ENCODE results near the gene L3MBTL4. TPM values are rescaled to one million over a fixed set of nuclear protein-coding genes. Genes with fewer than 3 reads are reported as not detected.

Gene L3MBTL4
- total RNA-seq, 2 experiments from 2014 or later = 0.29 to 0.31 TPM

DNA sequence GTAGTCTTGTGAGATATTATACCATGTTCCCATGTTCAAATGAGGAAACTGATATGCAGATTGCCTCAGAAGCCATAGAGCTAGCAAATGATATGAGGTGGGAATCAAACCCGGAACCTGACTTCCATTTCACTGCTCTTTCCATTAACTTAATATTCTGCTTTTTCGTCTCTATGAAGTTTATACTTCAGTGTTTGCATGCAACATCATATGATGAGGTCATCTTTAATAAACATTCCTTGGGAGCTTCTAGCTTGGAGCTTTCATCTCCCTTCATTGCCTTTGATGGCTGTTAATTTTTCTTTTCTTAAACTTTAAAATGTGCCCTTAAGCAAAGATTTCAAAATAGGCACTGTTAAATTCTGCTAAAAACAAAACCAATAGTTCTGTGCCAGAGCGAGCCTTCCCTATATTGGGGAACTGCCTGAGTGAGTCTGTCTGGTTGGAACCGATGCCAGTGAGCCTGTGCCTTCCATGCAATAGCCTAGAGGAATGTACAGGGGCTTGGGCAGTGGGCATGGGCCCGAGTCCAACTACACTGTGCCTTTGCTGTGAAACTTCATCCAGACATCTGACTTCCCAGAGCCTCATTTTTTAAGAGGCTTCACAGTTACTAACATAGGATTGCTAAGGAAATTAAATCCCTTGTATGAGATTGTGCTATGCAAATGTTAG lies 428.3 kb downstream of the L3MBTL4 start:
- H3K27me3 Mint-ChIP-seq = no peaks in the 10 kb centered on the region
- ChIA-PET POLR2A (no interaction called here), CTCF (no interaction called here)
- no peaks in the 10 kb centered on the region for H3K36me3 Mint-ChIP-seq
- H3K4me3 Mint-ChIP-seq = no peak overlapping the region
- H3K9me3 Mint-ChIP-seq = no peaks in the 10 kb centered on the region
- no peak overlapping the region for H3K27ac Mint-ChIP-seq
- intact Hi-C loops (cut with micrococcal nuclease) = no loop called here
- no peak for DNase-seq
- no peaks in the 10 kb centered on the region for H3K4me1 Mint-ChIP-seq (ENCODE audit: low read depth)

DNA sequence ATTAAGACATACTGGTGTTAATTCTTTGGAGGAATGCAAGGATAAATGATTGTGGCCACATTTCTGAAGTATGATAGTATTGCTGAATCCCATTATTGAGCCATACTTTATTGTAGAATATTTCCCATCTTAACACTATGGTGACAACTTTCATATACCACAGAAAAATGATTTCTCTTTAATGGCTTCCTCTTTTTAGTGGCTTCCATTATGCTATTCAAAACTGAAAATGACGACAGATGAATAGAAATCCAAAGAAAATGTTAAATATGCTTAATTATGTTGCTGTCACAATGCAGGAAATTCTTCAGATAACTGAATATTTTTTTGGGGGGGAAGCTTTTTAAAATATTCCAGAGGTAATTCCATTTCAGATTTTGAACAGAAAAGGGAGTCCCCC lies 430.5 kb downstream of the L3MBTL4 start:
- H3K36me3 Mint-ChIP-seq = no peaks in the 10 kb centered on the region
- no peaks in the 10 kb centered on the region for H3K27me3 Mint-ChIP-seq
- H3K4me1 Mint-ChIP-seq (ENCODE audit: low read depth) = no peaks in the 10 kb centered on the region
- POLR2A ChIA-PET = no interaction called here
- H3K9me3 Mint-ChIP-seq = no peaks in the 10 kb centered on the region
- no peak overlapping the region for H3K4me3 Mint-ChIP-seq
- intact Hi-C loops (cut with micrococcal nuclease) = no loop called here
- H3K27ac Mint-ChIP-seq = no peak overlapping the region
- no peak for DNase-seq
- CTCF ChIA-PET = no interaction called here

DNA sequence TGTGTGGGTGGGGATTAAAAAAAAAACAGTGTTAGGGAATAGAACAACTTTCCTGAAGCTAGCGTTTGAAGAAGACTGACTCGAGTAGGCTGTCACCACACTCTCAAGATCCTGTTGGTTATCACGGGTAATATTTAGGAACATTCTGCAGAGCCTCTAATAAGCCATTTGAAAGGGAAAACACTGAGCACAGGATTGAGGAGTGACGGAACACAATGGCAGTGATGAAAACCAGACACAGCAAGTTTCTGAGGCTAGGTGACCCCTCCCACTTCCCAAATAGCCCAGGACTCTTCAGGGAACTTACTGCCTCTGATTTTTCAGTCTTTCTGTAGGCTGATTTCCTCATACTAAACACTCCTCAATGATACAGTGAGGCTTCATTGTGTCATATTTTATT lies 431.2 kb downstream of the L3MBTL4 start:
- H3K9me3 Mint-ChIP-seq = no peaks in the 10 kb centered on the region
- intact Hi-C loops (cut with micrococcal nuclease) = no loop called here
- ChIA-PET POLR2A (no interaction called here), CTCF (no interaction called here)
- no peaks in the 10 kb centered on the region for H3K4me1 Mint-ChIP-seq (ENCODE audit: low read depth)
- no peak overlapping the region for H3K27ac Mint-ChIP-seq
- H3K36me3 Mint-ChIP-seq = no peaks in the 10 kb centered on the region
- H3K4me3 Mint-ChIP-seq = no peak overlapping the region
- no peaks in the 10 kb centered on the region for H3K27me3 Mint-ChIP-seq
- DNase-seq = no peak

DNA sequence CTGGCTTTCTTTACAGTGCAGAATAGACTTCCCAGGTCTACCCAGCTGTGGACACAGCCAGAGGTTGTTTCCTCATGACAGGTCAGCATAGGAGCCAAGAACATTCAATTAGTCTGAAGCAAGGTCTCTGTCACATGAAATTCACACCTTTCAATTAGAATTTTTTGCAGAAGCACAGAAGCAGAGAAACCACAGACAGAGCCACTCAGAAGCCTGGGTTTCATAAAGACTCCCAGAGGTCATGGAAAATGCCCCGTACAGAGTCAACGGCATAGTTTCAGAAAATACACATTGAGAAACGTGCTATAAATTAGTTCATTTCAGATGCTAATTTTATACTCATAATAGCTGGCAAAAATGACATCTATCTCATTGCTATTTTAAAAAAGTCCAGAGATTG lies 432.4 kb downstream of the L3MBTL4 start:
- DNase-seq = no peak
- Mint-ChIP-seq H3K27me3 (no peaks in the 10 kb centered on the region), H3K36me3 (no peaks in the 10 kb centered on the region), H3K4me1 (ENCODE audit: low read depth) (no peaks in the 10 kb centered on the region), H3K27ac (no peak overlapping the region), H3K9me3 (no peaks in the 10 kb centered on the region), H3K4me3 (no peak overlapping the region)
- ChIA-PET POLR2A (no interaction called here), CTCF (no interaction called here)
- intact Hi-C loops (cut with micrococcal nuclease) = no loop called here

DNA sequence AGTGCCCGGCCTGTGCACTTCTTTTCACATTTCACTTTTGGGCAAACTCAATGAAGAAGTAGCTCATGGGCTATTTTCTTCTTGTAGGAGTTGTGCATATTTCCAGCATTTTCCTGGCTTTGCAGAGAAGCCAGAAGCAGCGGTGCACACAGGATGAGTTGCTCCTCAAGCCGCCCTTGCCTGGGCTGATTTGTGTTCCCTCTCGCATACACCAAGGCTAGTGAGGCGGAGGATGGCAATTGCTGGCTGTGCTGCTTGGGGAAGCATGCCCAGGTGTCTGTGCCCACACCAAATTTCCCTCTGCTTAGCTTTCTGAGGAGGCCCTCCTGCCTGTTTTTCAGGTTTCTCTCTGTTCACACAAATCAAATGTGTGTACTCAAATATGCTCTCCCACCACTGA lies 434.0 kb downstream of the L3MBTL4 start:
- intact Hi-C loops (cut with micrococcal nuclease) = no loop called here
- CTCF ChIA-PET = no interaction called here
- Mint-ChIP-seq H3K4me3 (no peak overlapping the region), H3K27ac (no peak overlapping the region), H3K9me3 (no peaks in the 10 kb centered on the region), H3K36me3 (no peaks in the 10 kb centered on the region), H3K4me1 (ENCODE audit: low read depth) (no peaks in the 10 kb centered on the region), H3K27me3 (no peaks in the 10 kb centered on the region)
- DNase-seq = no peak
- POLR2A ChIA-PET = no interaction called here

DNA sequence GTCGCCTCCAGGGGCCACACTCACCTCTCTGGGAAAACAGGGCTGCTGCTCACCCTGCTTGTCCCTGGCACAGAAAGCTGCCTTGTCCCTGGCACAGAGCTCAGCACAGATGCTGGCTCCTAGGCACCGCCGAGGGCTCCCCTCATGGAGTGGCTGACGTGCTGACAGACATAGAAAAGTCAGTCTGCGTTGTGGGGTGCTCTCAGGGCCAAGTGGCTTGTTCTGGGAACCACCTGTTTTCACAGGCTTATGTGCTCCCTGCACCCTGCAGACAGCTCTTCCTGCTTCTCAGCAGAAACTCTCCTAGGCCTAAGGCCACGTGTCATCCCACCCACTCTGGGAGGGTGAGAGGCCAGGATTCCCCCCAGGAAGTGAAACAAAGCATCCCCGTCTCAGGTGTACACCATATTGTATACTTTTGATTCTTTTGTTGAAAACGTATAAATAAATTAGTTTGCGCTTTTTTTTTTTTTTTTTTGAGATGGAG lies 434.7 kb downstream of the L3MBTL4 start:
- DNase-seq = no peak
- H3K27ac Mint-ChIP-seq = no peak overlapping the region
- no peaks in the 10 kb centered on the region for H3K27me3 Mint-ChIP-seq
- POLR2A ChIA-PET = no interaction called here
- H3K36me3 Mint-ChIP-seq = no peaks in the 10 kb centered on the region
- CTCF ChIA-PET = no interaction called here
- no peaks in the 10 kb centered on the region for H3K9me3 Mint-ChIP-seq
- H3K4me3 Mint-ChIP-seq = no peak overlapping the region
- H3K4me1 Mint-ChIP-seq (ENCODE audit: low read depth) = no peaks in the 10 kb centered on the region
- intact Hi-C loops (cut with micrococcal nuclease) = no loop called here

DNA sequence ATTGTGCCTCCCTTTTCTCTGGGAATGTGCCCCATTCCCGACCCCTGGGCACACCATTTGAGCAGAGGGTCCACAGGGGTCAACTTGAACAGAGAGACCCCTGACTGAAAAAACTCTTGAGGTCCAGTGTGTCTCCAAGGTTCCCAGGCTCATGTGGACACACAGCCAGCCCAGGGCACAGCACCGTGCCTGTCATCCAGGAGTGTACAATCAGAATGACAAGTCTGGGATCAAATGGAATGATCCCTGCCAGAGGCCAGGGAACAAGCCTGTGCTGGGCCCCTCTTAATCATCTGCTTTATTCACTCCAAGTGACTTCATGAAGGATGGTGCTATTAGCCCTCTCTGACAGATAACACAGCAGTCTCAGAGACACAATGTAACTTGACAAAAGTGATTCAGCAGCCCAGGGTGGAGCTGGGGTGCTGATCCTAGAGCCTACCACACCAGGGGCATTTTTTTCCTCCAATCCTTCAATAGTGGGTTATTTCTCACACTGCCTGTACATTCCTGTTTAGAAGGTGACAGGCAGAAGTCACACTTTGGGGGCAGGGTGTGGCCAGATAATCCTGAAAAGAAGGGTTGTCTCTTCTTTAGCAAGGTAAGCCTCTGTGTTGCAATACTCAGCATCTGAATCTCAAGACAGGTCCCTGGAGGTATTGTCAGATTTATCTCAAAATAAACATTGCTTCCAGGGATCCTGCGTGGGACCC lies 435.4 kb downstream of the L3MBTL4 start:
- no peak for DNase-seq
- CTCF ChIA-PET = no interaction called here
- Mint-ChIP-seq H3K9me3 (no peaks in the 10 kb centered on the region), H3K4me3 (no peak overlapping the region), H3K27ac (no peak overlapping the region), H3K4me1 (ENCODE audit: low read depth) (no peaks in the 10 kb centered on the region), H3K27me3 (no peaks in the 10 kb centered on the region), H3K36me3 (no peaks in the 10 kb centered on the region)
- POLR2A ChIA-PET = no interaction called here
- intact Hi-C loops (cut with micrococcal nuclease) = no loop called here

DNA sequence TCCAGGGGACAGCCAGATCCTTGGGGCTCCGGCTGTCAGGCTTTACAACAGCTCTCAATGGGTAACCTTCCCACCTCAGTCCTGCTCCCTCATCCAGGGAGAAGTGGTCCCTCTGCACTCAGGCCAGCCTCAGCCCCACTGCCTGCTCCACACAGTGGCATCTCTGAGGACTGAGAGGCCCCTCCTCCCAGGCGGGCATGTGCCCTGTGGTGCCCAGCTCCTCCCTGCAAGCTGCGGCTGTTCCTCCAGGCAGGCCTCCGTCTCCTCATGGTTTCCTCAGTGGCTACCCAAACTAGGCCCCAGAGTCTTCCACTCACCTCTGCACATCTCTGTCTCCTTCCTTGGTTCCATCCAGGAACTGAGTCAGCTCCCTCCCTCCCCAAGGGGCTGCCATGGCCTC lies 437.7 kb downstream of the L3MBTL4 start:
- H3K36me3 Mint-ChIP-seq = no peaks in the 10 kb centered on the region
- no peak overlapping the region for H3K4me3 Mint-ChIP-seq
- H3K9me3 Mint-ChIP-seq = no peaks in the 10 kb centered on the region
- no peak overlapping the region for H3K27ac Mint-ChIP-seq
- DNase-seq = no peak
- POLR2A ChIA-PET = no interaction called here
- no peaks in the 10 kb centered on the region for H3K4me1 Mint-ChIP-seq (ENCODE audit: low read depth)
- intact Hi-C loops (cut with micrococcal nuclease) = no loop called here
- H3K27me3 Mint-ChIP-seq = no peaks in the 10 kb centered on the region
- CTCF ChIA-PET = no interaction called here

DNA sequence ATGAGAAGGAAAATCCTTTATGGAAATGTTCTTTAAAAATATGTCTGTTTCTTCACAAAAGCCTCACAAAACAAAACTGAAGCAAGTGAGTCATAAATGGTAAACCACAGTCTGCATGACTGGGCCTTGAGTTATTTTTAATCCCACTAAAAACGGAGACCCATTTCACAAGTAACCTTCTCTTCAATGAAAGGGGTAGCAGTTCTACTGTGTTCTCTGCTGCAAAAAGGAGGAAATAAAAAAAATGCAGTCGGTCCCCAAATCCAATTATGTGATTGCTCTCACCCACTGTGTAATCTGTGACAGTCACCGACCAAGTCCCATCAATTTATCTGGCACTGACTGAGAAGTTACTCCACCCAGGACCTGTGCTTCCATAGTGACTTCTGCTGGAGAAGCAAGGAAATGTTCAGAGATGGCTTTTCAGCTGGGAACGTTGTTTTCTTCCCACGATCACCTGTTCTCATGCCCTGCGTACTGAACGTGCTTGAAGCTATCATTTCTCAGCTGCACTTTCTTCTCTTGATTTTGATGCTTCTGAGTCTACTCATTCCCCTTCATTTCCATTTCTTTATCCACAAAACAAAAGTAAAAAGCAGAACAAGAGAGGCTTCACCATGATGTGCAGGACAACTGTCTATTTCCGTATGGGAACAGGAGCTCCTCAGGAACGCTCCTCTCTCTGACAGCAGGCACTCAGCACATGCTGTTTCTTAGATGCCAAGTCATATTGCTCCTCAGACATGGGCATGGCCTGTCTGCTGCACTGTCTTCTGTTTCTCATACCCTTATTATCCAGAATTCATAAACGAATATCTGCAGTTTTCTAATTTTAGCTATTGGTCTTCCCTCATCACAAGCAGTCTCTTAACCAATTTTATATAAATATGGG lies 439.4 kb downstream of the L3MBTL4 start:
- no peak for DNase-seq
- intact Hi-C loops (cut with micrococcal nuclease) = no loop called here
- POLR2A ChIA-PET = no interaction called here
- Mint-ChIP-seq H3K36me3 (no peaks in the 10 kb centered on the region), H3K4me3 (no peak overlapping the region), H3K27ac (no peak overlapping the region), H3K4me1 (ENCODE audit: low read depth) (no peaks in the 10 kb centered on the region), H3K9me3 (no peaks in the 10 kb centered on the region), H3K27me3 (no peaks in the 10 kb centered on the region)
- CTCF ChIA-PET = no interaction called here

DNA sequence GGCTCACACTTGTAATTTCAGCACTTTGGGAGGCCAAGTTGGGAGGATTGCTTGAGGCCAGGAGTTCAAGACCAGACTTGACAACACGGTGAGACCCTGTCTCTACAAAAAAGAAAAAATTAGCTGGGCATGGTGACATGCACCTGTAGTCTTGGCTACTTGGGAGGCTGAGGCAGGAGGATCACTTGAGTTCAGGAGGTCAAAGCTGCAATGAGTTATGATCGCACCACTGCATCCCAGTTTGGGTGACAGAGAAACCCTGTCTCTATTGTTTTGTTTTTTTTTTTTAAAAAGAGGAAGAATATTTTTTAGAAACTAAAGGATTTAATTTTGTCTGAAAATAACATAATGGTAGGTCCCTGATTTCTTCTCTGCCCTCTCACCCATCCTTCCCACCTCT lies 440.0 kb downstream of the L3MBTL4 start:
- H3K36me3 Mint-ChIP-seq = no peaks in the 10 kb centered on the region
- ChIA-PET POLR2A (no interaction called here), CTCF (no interaction called here)
- no peak for DNase-seq
- H3K9me3 Mint-ChIP-seq = no peaks in the 10 kb centered on the region
- intact Hi-C loops (cut with micrococcal nuclease) = no loop called here
- H3K27me3 Mint-ChIP-seq = no peaks in the 10 kb centered on the region
- H3K4me3 Mint-ChIP-seq = no peak overlapping the region
- H3K27ac Mint-ChIP-seq = no peak overlapping the region
- H3K4me1 Mint-ChIP-seq (ENCODE audit: low read depth) = no peaks in the 10 kb centered on the region

DNA sequence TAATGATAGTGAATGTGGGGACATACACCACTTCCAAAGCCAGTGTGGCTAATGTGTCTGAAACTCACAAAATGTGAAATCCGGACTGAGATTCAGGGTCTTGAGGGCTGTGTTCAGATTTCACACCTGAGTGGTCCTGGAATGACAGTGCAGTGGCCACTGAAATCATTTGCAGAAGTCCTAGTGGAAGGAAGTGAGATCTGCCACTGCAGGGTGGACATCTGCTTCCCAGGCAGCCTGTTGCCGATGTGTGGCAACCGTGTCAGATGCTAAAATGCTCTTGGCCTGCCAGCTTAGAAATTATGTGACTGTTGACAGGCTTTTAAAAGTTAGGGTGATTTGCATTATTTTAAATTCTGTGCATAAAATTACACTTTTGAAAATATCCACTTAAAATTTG lies 441.6 kb downstream of the L3MBTL4 start:
- POLR2A ChIA-PET = no interaction called here
- no peak overlapping the region for H3K27ac Mint-ChIP-seq
- no peaks in the 10 kb centered on the region for H3K27me3 Mint-ChIP-seq
- H3K4me1 Mint-ChIP-seq (ENCODE audit: low read depth) = no peaks in the 10 kb centered on the region
- intact Hi-C loops (cut with micrococcal nuclease) = no loop called here
- DNase-seq = no peak
- CTCF ChIA-PET = no interaction called here
- no peak overlapping the region for H3K4me3 Mint-ChIP-seq
- no peaks in the 10 kb centered on the region for H3K36me3 Mint-ChIP-seq
- no peaks in the 10 kb centered on the region for H3K9me3 Mint-ChIP-seq

DNA sequence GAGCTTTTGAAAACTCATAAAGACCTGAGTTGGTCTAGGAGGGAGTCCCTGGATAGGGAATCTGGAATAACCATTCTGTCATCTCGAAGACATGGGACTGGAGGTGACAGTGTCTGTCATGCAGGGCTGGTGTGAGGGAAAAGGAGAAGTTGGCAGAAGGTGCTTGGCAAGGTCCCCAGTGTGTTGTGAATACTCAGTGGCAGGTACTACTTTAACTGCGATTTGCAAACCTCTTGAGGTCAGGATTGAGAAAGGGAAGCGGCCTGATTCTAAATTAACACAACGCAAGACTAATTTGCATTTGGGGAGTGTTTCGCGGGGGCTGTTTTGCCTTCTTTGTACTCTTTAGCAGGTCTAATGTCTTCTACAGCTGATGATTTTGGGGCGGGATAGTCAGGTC lies 442.4 kb downstream of the L3MBTL4 start:
- intact Hi-C loops (cut with micrococcal nuclease) = no loop called here
- no peaks in the 10 kb centered on the region for H3K36me3 Mint-ChIP-seq
- POLR2A ChIA-PET = no interaction called here
- no peak overlapping the region for H3K27ac Mint-ChIP-seq
- H3K4me3 Mint-ChIP-seq = no peak overlapping the region
- H3K27me3 Mint-ChIP-seq = no peaks in the 10 kb centered on the region
- H3K9me3 Mint-ChIP-seq = no peaks in the 10 kb centered on the region
- CTCF ChIA-PET = no interaction called here
- H3K4me1 Mint-ChIP-seq (ENCODE audit: low read depth) = no peaks in the 10 kb centered on the region
- no peak for DNase-seq

DNA sequence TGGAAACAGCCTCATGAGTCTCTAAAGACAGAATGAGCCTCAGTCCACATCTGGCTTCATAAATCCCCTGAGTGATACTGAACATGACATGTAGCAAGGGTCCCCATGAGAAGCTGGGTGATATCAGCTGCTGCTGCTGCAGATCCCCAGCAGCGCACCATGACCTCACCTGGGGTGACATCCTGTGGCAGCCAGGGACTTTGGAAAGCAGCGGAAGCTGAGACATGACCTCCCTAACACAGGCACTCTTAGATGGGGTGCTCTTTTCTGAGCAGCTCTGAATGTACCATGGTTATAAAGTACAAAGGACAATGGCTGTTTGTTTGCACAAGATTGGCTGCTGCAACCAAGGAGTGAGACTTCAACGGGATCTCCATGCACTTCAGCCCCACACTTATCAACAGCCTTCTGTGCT lies 444.7 kb downstream of the L3MBTL4 start:
- POLR2A ChIA-PET = no interaction called here
- Mint-ChIP-seq H3K4me1 (ENCODE audit: low read depth) (peaks cover under 1% of the 10 kb centered on the region), H3K9me3 (no peaks in the 10 kb centered on the region), H3K4me3 (no peak overlapping the region), H3K27me3 (no peaks in the 10 kb centered on the region), H3K27ac (no peak overlapping the region), H3K36me3 (no peaks in the 10 kb centered on the region)
- intact Hi-C loops (cut with micrococcal nuclease) = no loop called here
- CTCF ChIA-PET = no interaction called here
- DNase-seq = no peak

All from activated CD4-positive, alpha-beta memory T cell treated with anti-CD3 and anti-CD28 coated beads for 36 hours (primary cell).